Measurements from ENCODE around the gene PIKFYVE.
"Not testable (repeated sequence)": the region's sequence is repeated elsewhere in the genome, so short reads cannot be mapped to it uniquely, and the experiment has no call there.

PIKFYVE gene, protein sequence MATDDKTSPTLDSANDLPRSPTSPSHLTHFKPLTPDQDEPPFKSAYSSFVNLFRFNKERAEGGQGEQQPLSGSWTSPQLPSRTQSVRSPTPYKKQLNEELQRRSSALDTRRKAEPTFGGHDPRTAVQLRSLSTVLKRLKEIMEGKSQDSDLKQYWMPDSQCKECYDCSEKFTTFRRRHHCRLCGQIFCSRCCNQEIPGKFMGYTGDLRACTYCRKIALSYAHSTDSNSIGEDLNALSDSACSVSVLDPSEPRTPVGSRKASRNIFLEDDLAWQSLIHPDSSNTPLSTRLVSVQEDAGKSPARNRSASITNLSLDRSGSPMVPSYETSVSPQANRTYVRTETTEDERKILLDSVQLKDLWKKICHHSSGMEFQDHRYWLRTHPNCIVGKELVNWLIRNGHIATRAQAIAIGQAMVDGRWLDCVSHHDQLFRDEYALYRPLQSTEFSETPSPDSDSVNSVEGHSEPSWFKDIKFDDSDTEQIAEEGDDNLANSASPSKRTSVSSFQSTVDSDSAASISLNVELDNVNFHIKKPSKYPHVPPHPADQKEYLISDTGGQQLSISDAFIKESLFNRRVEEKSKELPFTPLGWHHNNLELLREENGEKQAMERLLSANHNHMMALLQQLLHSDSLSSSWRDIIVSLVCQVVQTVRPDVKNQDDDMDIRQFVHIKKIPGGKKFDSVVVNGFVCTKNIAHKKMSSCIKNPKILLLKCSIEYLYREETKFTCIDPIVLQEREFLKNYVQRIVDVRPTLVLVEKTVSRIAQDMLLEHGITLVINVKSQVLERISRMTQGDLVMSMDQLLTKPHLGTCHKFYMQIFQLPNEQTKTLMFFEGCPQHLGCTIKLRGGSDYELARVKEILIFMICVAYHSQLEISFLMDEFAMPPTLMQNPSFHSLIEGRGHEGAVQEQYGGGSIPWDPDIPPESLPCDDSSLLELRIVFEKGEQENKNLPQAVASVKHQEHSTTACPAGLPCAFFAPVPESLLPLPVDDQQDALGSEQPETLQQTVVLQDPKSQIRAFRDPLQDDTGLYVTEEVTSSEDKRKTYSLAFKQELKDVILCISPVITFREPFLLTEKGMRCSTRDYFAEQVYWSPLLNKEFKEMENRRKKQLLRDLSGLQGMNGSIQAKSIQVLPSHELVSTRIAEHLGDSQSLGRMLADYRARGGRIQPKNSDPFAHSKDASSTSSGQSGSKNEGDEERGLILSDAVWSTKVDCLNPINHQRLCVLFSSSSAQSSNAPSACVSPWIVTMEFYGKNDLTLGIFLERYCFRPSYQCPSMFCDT (N-terminal part only)

DNA sequence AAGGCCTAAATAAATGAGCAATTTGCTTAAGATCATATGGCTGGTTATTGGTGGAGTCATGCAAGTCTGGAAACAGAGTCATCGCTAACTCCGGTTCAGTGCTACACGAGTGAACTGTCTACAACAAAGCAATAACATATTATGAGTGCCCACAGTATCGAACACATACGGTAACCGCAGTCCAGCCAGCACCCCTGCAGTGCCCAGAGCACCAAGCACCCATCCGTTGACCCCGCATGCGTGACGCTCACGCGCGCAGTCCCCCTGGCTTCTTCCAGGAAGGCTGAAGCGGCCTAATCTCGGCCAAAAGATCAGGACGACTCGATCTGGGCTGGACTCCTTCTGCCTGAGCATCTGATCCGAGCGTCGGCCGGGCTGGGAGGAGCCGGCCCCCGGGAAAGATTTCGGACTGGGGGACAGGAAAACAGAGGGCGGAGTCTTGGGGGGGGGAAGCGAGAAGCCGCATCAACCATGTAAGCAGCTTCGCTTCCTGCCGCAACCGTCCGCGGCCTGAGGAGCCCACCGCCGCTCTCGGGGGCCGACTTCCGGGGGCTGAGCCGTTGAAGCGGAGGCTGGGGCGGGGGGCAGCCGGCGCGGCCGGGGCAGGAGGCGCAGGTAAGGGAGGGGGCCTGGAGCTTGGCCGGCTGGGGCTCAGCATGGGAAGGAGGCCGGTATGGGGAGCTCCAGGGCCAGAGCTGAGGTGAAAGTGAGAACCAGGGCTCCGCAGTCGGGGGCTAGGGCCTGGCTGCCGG, at the start of gene PIKFYVE:
Gene PIKFYVE (plus strand): TSS at position 455 of the 752 bp plus-strand sequence. CDS start 5,265 bp downstream, outside the sequence.
- peak; percentile 99 for DNase-seq

DNA sequence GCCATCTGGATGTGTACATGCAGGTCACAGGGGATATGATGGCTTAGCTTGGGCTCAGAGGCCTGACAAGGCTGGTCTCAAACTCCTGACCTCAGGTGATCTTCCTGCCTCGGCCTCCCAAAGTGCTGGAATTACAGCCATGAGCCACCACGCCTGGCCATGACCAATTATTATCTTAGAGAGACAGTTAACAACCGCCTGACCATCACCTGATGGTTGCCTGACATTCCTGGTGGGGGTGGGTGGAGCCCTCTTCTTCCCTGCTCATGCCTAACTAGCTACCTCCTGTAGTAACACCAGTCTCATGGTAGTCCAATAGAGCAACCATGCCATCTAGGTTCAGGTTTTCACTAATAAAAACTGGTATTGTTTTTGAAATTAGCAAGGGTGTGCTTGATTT, 44.2 kb upstream of the PIKFYVE start:
- DNase-seq, result not testable (repeated sequence)

DNA sequence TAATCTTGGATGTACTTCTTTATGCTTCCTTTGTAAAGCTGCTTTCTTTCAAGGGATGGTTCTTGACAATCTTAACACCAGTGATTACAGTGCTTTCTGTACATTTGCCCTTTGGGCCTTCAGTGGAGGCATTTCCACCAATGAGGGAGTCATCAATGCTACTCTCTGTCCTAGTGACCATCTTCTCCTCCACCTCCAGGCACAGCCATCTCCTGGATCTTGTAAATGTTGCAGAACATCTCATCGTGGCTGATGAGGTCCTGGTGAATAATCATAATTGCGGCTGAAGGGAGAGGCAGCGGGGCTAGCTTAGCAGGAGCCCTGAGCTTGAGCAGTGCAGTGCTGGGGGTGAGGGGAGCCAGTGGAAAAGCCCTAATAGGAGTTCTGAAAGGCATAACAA, 43.7 kb upstream of the PIKFYVE start:
- DNase-seq, result peak; percentile 36

- DNase-seq, result no peak
Observed at GRCh38 chr2:208224802-208225201, 41.3 kb upstream of the PIKFYVE start.

DNA sequence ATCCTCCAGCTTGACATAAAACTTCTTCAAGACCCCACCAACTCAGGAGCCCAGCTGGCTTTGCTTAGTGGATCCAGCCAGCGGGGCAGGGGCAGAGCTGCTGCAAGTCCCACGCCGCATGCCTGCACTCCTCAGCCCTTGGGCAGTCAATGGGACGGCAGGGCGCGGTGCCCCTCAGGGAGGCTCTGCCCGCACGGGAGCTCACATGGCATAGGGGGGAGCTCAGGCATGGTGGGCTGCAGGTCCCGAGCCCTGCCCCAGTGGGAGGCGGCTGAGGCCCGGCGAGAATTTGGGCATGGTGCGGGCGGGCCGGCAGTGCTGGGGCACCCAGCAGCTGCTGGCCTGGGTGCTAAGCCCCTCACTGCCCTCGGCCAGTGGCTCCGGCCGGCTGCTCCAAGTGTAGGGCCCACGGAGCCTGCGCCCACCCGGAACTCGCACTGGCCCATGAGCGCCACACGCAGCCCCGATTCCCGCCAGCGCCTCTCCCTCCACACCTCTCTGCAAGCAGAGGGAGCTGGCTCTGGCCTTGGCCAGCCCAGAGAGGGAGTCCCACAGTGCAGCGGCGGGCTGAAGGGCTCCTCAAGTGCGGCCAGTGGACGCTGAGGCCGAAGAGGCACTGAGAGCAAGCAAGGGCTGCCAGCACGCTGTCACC, 38.3 kb upstream of the PIKFYVE start:
- DNase-seq, result no peak

DNA sequence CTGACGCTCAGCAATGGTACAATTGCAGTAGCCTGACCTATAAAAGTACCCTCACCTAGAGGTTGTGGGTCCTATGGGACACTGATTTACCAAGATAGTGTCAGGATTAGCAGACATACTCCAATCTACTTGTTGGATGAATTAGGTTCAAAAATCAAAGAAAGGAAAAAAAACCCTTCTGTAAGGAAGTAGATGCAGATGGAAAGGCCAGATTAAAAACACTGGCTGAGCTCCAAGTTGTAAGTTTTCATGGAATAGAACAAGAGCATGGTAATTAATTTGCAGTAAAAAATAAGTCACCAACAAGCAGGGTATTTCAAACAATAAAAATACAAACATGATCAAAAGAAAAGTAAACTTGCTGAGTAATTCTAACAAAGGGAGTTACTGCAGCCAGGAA, 37.6 kb upstream of the PIKFYVE start:
- no peak for DNase-seq

- DNase-seq, result no peak
Observed at GRCh38 chr2:208234786-208235185, 31.3 kb upstream of the PIKFYVE start.

DNA sequence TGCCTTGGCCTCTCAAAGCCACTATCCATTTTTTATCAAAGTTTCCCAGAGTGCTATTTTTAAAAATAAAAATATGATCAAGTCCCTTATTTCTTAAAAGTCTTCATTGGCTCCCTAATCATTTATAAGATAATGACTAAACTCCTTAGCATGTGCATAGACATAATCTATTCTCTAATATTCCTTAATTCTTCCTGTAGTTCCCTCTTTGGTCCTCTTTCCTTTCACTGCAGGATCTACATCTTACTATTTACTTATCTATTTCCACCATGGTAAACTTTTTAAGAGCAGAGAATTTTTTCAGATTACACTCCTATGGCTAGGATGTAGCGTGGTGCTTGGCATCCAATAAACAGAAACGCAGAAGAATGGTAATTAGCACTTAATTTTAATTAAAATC, 30.2 kb upstream of the PIKFYVE start:
- DNase-seq, result no peak

DNA sequence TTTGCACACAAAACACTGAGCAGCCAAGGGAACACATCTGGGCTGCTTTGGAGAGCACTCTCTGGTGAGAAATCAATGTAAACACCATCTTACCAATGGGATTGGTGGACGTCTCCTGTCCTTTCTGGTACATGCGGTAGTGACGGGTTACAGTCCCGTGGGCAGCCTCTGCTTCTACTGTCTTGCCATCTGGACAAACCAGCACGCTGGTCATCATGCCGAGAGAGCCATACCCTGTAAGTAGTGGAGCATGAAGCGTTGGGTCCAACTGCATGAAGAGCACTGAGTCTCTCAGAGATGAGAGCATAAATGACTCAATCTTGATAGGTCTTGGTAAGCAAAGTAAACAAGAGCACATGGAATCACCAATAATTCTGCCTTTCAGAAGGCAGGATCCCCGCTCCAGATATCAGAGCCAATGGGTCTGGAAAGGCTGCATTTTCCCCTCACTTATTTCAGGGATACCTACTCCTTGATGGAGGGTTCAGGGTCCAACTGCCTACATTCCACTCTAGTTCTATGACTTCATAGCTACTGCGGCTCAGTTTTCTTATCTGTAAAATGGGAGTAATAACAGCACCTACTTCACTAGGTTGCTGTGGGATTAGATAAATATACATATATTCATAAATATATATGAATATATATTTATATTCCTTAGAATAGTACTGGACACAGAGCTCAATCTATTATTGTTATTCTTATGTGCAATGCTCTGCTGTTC, 26.1 kb upstream of the PIKFYVE start:
- DNase-seq, result no peak

- DNase-seq, result no peak
Observed at GRCh38 chr2:208240619-208241209, 25.3 kb upstream of the PIKFYVE start.

GRCh38 chr2:208244422-208244821, 21.6 kb upstream of the PIKFYVE start:
- DNase-seq, result no peak

GRCh38 chr2:208245746-208246145, 20.3 kb upstream of the PIKFYVE start:
- DNase-seq, result no peak

DNA sequence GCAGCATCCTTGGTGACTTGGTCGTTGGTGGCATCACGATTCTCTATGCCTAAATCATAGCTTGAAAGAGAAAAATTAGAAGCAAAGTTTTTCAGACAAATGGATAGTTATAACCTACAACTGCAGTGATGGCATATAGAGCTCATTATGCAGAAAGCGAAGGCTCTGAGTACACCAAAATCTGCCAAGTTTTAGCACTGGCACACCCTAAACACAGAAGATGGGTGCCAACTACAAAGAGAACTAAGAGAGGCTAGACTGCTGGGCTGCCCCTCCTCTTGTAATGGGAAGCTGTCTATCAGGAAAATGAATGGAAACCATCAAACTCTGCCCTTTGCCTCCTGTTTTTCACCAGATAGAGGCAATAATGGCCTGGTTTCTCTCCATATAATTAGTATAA, 17.5 kb upstream of the PIKFYVE start:
- no peak for DNase-seq

DNA sequence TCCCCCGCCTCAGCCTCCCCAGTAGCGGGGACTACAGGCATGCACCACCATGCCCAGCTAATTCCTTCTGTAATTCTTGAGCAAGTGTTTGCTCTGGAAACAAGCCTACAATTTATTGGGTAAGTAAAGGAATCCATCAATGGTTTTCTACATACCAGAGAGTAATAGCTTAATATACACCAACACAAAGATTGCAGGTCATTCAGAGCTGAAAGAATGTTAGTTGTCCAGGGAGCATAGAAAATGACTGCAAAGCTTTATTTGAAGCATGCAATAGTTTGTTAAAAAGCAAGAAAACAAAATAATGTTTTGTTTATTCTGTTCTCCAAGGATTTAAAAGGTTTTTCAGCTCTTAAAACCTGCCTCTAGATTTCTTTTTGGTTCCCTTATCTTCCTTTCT, 16.8 kb upstream of the PIKFYVE start:
- no peak for DNase-seq

DNA sequence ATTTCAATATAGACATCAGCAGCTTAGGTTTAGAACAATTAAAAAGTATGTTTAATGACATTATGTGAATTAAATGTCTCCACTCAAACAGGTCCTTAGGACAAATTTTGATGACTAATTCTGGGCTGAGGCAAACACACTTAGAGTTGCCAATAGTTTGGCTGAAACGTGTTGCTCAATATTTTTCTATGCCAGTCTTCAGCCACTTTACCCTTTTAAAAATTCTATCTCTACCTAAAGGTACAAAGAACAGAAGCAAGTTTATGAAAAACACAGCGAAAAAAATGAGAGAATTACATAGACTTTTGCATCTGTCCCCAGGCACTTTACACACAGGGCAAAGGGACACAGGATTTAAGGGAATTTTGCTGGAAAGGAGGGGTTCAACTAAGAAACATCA, 15.7 kb upstream of the PIKFYVE start:
- peak; percentile 13 for DNase-seq

DNA sequence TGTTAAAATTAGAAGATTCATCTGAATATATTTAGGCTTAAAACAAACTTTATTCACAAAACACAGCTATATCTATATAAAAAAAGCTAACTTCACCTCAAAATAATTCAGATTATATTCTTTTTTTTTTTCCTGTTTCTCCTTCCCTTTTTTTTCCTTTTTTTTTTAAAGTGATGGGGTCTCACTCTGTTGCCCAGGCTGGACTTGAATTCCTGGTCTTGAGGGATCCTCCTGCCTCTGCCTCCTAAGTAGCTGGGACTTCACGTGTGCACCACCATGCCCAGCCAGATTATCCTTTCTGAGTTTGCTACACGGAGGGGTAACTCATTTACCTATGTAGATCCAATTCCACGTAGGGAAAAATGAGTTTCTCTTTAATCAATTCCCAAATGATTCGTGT, 15.0 kb upstream of the PIKFYVE start:
- DNase-seq, result no peak

GRCh38 chr2:208252716-208253492, 13.2 kb upstream of the PIKFYVE start:
- DNase-seq, result no peak

- DNase-seq, result peak; percentile 1
Observed at GRCh38 chr2:208253600-208254117, 12.4 kb upstream of the PIKFYVE start.

DNA sequence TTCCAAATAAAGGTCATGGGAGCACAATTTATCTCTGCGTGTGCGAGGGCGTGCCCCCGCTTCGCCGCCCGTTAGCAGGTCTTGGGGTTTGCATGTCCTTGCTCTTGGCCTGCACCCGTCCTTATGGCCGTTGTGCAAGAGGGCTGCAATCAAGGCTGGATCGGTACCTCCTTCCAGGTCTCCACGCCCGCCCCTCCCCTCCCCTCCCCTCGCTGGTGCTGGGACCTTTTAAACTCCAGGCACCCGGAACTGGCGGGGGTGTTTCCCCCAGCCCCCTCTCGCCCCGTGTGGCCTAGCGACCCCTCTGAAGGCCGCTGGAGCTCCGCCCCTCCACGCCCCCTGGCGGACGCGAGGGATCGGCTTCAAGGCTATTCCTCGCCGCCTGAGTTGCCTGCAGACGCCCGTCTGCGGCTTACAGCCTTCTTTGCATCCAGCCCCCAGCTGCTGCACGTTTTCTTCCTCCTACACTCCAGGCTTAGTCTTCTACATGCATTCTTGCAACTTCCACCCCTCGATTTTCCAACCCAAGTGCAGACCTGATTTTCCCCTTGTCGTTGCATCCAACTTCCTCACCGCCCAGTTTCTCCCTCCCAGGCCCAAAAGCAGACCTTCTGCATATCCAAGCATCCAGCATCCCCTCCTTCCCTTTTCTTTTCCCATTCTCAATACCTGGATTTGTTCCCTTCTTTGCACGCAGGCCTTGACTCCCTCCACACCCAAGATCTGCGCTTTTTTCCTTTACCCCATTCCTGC, 11.8 kb upstream of the PIKFYVE start:
- peak; percentile 74 for DNase-seq
